ENCODE measurements around the gene CASKIN2.

CASKIN2 gene, protein sequence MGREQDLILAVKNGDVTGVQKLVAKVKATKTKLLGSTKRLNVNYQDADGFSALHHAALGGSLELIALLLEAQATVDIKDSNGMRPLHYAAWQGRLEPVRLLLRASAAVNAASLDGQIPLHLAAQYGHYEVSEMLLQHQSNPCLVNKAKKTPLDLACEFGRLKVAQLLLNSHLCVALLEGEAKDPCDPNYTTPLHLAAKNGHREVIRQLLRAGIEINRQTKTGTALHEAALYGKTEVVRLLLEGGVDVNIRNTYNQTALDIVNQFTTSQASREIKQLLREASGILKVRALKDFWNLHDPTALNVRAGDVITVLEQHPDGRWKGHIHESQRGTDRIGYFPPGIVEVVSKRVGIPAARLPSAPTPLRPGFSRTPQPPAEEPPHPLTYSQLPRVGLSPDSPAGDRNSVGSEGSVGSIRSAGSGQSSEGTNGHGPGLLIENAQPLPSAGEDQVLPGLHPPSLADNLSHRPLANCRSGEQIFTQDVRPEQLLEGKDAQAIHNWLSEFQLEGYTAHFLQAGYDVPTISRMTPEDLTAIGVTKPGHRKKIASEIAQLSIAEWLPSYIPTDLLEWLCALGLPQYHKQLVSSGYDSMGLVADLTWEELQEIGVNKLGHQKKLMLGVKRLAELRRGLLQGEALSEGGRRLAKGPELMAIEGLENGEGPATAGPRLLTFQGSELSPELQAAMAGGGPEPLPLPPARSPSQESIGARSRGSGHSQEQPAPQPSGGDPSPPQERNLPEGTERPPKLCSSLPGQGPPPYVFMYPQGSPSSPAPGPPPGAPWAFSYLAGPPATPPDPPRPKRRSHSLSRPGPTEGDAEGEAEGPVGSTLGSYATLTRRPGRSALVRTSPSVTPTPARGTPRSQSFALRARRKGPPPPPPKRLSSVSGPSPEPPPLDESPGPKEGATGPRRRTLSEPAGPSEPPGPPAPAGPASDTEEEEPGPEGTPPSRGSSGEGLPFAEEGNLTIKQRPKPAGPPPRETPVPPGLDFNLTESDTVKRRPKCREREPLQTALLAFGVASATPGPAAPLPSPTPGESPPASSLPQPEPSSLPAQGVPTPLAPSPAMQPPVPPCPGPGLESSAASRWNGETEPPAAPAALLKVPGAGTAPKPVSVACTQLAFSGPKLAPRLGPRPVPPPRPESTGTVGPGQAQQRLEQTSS (N-terminal part only)

DNA sequence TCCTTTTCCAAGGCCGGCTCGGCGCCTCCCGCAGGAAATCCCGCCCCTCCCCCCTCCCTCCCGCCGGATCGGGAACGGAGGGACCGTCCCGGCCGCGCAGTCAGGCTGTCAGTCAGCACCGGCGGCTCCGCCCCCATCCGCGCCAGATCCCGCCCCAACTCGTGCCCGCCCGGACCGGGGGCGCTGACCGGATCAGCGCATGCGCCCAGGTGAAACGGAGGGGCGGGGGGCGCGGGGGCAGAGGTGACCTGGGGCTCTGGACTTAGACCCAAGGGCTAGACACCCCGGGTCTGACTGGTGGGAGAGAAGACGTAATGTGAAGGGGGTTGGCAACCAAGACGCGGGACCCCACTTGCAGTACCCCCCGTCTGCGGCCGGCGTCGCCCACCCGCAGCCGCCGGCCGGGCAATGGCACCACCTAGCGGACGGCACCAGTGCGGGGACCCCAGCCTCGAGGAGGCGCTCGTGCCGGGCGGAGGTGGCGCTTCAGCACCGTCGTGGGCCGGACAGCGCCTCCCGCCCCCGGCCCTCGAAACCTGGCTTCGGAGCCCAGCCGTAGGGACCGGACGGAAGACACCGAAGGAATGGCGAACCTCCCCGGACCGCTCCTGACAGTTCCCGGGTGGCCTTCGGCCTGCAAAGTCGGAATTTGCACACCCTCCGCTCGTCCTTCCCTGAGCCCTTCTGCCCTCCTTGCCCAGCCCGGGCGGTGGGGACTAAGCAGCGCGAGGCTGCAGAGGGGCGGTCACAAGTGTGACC, at the start of gene CASKIN2:
CASKIN2 (minus strand) TSS at position 42 of the 759 bp plus-strand sequence. CDS start 1,733 bp downstream, outside the sequence.
- peak; percentile 58 for DNase-seq

DNA sequence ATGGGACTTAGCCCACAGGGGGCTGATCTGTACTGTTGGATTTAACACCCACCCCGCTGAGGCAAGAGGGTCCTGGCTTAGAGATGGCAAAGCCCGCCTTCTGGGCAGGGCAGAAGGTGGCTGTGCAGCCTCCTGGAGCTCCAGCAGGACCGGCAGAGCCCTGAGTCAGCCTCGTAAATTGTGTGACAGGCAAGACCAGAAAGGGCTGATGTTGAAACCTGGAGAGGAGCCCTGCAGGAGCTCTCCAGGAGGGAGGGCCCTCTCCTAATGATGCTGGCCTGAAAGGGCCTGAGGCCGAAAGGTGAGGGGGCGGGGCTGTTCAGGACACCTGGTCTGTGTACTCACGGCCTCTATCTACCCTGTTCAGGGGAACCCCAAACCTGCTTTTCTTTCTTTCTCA, 49.7 kb upstream of the CASKIN2 start:
- no peak for DNase-seq

DNA sequence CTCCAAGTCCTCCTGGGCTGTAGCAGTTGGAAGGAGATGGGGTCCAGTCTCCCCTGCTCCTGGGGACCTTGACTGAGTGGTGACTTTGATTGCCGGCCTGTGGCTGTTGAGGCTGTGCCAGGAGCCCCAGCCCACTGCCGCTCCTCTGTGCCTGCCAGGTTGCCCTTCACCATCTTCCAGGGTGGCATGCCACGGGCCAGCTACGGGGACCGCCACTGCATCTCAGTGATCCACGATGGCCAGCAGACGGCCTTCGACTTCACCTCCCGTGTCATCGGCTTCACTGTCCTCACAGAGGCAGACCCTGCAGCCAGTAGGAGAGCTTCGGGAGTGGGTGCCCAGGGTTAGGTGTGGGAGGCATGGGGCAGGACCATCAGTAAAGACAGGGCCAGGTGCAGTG, 48.9 kb upstream of the CASKIN2 start:
- DNase-seq, result no peak

DNA sequence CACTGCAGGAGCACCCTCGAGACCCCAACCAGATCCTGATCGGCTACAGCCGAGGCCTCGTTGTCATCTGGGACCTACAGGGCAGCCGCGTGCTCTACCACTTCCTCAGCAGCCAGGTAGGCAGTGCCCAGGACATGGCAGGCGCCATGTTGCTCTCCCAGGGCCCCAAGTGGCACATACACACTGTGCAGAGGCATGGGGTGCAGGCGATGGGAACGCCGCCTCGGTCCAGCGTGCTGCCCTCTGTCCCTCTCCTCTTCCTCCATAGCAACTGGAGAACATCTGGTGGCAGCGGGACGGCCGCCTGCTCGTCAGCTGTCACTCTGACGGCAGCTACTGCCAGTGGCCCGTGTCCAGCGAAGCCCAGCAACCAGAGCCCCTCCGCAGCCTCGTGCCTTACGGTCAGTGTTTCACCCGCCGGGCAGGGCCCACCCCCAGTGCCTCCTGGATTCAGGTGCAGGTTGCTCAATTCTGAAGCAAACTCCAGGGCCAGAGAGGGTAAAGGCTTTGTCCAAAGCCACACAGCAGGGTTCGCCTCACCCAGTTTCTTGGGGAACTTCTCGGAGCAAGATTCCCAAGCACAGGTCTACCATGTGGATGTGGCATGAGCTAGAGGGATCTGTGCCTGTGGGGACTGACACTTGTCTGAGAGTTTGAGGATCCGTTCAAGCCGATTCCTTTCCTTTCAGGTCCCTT, 47.9 kb upstream of the CASKIN2 start:
- DNase-seq, result no peak

DNA sequence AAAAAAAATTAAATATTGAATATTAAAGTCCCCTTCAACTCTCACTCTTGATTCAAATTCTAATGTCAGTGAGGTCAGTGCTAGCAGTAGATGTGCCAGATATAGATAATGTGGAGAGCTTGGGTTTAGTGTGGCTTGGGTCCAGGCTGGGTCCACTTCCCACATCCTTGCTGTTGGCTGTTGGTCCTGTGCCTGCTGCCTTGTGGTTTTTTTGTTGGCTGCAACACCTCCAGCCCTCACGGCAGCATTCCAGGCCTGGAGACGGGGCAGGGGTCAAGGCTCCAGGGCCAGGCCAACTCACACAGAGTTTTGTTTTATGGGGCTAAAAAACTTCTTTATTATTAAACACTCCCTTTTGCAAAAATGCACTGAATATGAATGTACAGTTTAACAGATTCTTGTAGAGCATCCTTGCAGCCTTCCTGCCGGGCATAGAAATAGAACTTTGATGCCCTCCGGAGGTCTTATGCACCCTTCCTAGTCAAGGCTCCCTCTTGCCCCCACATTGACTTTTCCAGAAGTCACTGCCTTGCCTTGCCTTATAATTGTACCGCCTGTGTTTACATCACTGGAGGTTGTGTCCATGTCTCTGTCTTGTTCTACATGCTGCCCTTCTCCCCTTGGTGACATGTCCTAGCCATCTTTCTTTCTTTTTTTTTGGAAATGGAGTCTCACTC, 46.7 kb upstream of the CASKIN2 start:
- DNase-seq, result no peak

DNA sequence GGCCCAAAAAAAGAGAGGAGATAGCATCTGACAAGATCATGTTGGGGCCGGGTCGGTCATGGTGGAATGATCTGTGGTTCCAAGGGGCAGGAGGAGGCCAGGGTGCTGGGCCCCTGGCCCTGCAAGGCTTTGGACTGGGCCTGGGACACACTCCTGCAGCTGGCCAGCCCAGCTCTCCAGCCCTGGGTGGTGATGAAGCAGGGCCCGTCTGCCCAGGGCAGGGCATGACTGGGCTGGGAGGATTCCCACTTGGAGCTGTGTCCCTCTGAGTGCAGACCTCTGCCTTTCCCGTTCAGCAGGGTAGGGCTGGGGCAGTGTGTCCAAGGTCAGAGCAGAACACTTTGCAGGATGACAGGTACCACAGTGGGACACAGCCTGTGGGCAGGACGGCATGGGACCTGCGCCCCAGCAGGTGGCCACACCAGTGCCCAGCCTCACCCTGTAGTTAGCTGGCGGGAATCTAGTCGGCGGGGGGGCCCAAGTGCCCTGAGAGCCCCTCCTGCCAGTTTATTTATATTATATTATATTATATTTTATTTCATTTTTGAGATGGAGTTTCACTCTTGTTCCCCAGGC, 44.7 kb upstream of the CASKIN2 start:
- DNase-seq, result no peak

DNA sequence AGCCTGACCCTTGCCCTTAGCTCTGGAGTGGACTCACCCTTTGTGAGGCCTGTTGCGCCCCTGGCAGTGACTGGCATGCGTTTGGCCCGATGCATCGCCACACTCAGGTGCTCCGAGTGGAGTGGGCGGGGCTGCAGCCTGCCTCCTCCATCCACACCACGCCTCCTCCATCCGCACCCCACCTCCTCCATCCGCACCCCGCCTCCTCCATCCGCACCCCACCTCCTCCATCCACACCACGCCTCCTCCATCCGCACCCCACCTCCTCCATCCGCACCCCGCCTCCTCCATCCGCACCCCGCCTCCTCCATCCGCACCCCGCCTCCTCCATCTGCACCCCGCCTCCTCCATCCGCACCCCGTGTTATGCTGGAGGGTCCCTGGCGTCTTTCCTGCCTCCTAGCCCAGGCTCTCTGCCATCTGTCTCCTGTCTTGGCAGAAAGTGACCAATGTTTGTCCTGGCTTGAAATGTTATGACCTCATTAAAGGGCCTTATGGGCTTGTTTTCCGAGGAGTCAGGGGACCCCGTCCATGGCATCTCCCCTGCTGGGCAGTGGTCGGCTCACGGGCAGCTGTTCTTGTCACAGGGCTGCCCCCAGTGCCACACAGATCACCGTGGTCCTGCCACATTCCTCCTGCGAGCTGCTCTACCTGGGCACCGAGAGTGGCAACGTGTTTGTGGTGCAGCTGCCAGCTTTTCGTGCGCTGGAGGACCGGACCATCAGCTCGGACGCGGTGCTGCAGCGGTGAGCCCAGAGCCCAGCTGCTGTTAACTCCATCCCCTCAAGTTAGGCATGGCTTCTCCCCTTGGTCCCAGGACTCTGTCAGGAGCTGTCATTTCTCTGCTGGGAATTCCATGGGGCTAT, 43.6 kb upstream of the CASKIN2 start:
- no peak for DNase-seq

DNA sequence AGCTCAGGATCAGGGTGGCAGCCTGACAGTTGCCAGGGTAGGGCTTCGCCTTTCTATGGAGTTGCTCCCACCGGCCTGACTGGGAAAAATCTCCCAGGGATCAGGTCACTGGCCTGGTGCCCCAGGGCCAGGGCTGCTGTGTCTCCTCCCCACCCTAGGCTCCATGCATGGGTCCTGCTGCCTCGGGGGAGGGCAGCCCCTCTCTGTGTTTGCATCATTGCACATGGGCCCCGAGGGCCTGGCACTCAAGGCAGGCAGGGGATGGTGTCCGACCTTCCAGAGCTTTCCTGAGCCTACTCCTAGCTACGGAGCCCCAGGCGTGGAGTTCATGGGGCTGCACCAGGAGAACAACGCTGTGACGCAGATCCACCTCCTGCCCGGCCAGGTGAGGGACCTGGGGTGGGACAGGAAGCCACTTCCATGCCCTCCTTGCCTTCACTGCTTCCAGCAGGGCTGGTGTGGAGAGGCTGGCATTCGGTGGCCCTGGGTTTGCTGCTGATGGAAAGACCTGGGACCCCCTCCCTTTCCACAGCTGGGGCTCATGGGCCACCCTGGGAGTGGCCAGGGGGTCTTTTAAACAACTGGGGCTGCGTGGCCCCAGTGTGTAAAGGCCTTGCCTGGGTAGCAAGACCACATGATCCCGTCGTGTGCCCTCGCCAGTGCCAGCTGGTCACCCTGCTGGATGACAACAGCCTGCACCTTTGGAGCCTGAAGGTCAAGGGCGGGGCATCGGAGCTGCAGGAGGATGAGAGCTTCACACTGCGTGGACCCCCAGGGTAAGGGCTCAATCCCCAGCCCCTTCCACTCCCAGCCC, 42.7 kb upstream of the CASKIN2 start:
- no peak for DNase-seq

DNA sequence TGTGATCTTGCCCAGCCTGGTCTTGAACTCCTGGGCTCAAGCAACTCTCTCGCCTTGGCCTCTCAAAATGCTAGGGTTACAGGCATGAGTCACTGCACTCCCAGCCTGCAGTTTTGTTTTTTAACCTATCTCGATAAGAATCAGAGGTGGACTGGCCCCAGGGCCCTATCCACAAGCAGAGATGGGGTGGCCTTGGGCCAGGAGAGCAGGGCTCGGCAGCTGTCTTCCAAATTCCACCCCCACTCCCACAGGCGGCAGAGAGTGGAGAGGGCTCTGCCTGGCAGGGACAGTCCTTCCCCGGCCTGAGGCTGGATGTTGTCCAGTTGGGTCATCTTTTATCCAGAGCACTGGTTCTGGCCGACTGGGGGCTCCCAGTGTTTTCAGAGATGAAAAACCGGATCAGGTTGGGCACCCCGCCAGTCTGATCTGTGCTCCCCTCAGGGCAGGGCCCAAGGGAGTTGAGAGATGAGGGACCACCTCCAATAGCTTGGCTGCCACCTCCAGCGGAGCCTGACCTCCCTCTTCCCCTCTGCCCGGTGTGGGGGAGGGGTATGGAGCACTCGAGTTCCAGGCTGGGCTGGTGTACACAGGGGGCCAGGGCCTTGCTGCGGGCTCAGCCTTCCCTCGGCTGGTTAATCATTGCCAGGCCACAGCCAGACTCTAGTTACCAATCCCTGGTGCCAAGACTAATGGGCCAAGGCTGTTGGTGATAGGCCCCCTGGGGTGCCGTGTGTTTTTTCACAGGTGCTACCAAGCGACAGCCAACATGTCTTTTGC, 41.9 kb upstream of the CASKIN2 start:
- DNase-seq, result no peak

DNA sequence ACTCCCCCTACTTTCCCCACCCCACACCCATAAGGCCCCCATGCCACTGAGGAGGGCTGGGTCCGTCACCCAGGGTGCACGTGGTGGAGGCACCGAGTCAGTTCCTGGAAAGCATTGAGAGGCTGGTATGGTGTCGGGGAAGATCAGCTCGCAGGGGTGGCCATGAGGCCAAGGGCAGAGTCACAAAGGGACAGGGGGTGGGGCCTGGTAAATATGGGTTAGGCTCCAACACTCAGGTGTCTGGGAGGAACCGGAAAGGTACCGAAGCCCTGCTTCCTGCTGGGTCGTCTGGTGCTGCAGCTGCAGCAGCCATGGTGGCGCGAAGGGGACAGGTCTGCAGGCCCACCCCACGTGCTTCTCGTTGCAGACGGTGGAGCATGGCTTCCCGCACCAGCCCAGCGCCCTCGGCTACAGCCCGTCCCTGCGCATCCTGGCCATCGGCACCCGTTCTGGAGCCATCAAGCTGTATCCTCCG, 40.4 kb upstream of the CASKIN2 start:
- no peak for DNase-seq

DNA sequence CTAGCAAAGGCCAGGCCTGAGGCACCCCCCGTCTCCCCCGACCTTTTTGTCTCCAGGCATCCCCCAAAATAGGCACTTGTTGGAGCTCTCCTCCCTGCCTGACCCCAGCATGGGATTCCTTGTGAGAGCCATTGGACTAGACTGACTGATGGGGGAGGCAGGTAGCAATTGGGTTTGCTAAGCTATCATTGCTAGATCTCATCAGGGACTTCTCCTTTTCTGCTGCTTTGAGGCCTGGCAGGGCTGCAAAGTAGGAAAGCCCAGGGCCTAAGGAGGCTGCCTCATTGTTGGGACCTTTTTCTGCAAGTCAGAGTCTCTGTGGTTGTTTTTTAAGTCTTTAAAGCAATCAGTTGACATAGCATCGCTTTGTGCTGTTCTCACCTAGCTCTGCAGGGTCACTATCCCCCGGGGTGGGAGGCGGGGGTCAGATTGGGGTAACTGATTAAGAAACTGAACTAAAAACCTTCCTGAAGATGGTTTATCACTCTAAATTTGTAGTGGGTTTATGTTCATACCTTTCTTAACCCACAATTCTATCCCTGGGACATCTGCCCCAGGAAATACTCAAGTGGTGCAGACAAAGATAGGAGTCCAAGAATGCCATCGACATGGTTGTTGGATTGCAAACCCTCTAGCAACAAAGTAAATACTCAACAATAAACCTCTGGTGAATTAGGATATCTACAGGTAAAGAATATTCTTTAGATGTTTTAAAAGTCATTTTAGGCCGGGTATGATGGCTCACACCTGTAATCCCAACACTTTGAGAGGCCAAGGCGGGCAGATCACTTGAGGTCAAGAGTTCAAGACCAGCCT, 38.2 kb upstream of the CASKIN2 start:
- DNase-seq, result no peak

DNA sequence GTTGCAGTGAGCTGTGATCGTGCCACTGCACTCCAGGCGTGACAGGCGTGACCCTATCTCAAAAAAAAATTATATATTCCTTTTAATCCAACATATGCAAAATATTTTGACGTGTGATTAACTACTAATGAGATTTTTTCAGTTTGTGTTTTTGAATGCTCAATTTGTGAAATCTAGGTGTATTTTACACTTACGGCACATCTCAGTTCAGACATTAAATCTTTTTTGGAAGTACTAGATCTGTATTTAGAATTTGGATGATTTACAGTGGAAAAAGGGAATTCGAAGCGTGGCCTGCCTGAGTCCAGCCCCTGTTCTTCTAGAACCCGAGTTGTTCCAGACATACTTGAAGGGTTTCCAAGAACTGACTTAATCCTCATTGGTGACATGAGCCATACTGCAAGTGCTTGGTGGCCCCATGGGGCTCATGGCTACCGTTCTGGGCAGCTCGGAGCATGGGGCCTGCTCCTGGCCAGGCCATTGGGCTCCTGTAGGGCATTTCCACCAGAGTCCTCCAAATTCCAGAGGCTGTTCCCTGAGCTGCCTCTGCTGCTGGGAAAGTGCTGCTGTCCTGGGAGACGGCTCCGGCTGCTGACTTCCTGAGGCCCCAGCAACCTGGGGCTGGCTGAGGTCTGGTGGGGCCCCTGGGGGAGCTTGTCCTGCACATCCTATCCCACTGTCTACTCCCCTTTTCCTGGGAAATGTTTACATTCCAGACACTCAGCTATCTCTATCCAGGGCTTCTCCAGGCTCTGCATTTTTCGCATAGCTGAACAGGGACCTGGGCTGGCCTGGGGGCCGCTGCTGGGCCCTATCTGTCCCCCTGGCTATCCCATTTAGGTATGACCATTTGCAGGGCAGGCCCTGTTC, 37.3 kb upstream of the CASKIN2 start:
- DNase-seq, result no peak

DNA sequence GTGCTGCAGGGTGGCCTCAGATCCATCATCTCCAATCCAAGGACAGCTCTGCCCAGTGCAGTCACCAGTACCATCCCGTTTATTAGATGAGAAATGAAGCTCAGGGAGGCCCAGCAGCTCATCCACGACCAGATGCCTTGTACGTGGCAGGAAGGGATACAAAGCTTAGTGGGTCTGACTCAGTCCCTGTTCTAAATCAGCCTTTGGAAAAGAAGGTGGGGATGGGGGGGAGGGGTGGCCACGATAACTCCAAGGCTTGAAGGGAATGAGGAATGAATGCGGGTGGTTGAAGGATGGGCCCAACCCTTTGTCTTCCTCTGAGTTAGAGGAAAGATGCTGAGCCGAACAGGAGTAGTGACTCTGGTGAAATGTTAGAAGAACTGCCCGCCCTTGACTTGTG, 35.9 kb upstream of the CASKIN2 start:
- no peak for DNase-seq

DNA sequence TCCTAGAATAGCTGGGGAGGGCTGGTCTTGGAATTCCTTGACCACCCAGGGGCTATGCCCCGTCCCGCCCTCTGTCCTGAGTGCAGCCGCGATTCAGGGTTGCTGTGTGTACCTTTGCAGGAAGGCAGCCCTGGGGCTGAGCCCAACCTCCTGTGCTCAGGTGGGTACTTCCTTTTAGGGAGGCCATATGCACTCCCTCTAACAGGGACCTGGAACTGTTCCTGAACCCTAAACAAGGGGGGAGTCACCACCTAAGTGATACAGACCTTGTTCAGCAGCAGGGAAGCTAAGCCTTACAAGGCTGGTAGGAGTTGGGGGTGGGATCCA, 34.8 kb upstream of the CASKIN2 start:
- DNase-seq, result no peak

DNA sequence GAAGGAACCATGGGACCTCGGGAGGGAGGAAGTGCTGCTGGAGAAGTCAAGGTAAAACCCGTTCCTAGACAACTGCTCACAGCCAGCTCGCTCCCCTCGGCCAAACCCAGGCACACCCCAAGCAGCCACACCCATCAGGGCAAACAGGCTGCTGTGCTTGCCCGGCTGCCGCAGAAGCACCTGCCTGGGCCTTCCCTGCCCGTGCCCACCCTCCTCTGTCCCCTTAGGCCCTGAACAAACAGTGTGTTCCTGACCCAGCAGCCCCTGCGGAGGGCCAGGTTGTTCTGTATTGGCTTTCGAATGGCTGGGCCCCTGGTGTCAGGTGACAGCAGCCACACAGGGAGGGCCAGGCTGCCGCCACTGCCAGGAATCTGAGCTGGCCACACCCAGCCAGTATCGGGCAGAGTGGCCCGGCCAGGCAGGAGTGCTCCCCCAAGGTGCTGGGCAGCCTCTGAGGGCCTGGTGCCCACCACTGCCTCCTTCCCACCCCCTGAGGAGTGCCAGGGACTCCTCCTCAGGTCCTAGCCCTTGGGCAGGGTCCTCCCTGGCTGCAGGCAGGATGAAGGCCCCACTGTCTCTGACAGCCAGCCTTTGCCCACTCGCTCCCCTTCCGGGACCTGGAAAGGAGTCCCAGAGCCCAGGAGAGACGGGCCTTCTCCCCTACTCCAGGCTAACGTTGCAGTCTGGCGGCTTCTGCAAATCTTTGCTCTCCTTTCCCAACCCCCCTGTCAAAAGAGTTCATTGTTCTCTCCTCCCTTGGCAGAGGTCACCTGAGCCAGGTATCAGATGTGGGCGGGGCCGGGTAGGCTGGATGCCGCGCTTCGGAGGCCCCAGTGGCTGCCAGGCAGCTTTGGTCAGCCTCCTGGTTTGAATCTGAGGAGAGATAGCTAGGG, 34.2 kb upstream of the CASKIN2 start:
- no peak for DNase-seq
